A549 (cell line): ENCODE data around the gene FDPS. TPM values are rescaled to one million over a fixed set of nuclear protein-coding genes. Genes with fewer than 3 reads are reported as not detected.

ENCODE experiments used
- ATAC-seq, 2 experiments: fragments of 200-7000 bp in 1 of 2; fragments of >200 bp in 1 of 2; cut with Nextera tagmentation in 1 of 2; cut with Tn5 transposase in 1 of 2; 3 replicates each; pipeline versions ENCODE4 v1.8.0 to v1.9.1; 2018 to 2020; ENCODE audit warnings: mild to moderate bottlenecking in 1 of 2, moderate library complexity in 1 of 2
- CTCF ChIA-PET: fragments of 300-600 bp; sonication (Branson Sonifier 250); formaldehyde crosslinking; extraction: SDS; loops from one replicate; lab custom pipeline; 2021; ENCODE audit warnings: antibody characterized with exemption, inconsistent platforms; lab: Yijun Ruan, JAX
- POLR2A ChIA-PET: fragments of 350-600 bp; formaldehyde crosslinking; extraction: SDS; loops from one replicate; lab custom pipeline; 2021; ENCODE audit warnings: antibody characterized with exemption, inconsistent platforms; lab: Yijun Ruan, JAX
- DNase-seq, 2 experiments: peaks; one replicate each; pipeline versions ENCODE4 v3.0.0 to v3.0.0-alpha.2; 2011 to 2016; ENCODE audit warnings: low read depth in 1 of 2, low spot score in 1 of 2
- FAIRE-seq: peaks from 2 replicates; lab custom pipeline; 2011; peaks lifted over from hg19 to GRCh38; lab: Jason Lieb, UNC
- H3K27ac ChIP-seq, 2 experiments: fragments of >200 bp; sonication (Bioruptor Twin); formaldehyde crosslinking; 3 replicates each; pipeline ENCODE4 v1.5.1; 2016 to 2017
- H3K4me1 ChIP-seq: fragments of >200 bp; sonication (Bioruptor Twin); formaldehyde crosslinking; 3 replicates; pipeline ENCODE4 v1.6.1; 2016
- H3K4me2 ChIP-seq: fragments of >200 bp; sonication (Bioruptor Twin); formaldehyde crosslinking; 3 replicates; pipeline ENCODE4 v1.6.1; 2016
- H3K4me3 ChIP-seq: fragments of >200 bp; sonication (Bioruptor Twin); formaldehyde crosslinking; 3 replicates; pipeline ENCODE4 v1.5.1; 2016
- H3K9me3 ChIP-seq: fragments of >200 bp; sonication (Bioruptor Twin); formaldehyde crosslinking; 3 replicates; pipeline ENCODE4 v1.6.1; 2016
- JUN ChIP-seq, 2 experiments: fragments of >200 bp; sonication (Bioruptor Twin); formaldehyde crosslinking; IDR thresholded peaks; 2 replicates in 1 of 2; 3 replicates in 1 of 2; pipeline ENCODE4 v1.6.1; 2016 to 2017
- NR3C1 ChIP-seq: fragments of >200 bp; sonication (Bioruptor Twin); formaldehyde crosslinking; IDR thresholded peaks from 3 replicates; pipeline ENCODE4 v1.6.1; 2017
- USF2 ChIP-seq: fragments of 450-650 bp; IDR thresholded peaks from 2 replicates; pipeline ENCODE4 v1.6.1; 2014; ENCODE audit warnings: antibody characterized with exemption
- ZNF302 ChIP-seq: fragments of 250-450 bp; sonication (Bioruptor Pico); IDR thresholded peaks from 2 replicates; pipeline ENCODE4 v1.9.0; 2021; ENCODE audit warnings: inconsistent platforms, mild to moderate bottlenecking, moderate library complexity
- WGBS: methylation state at CpG from one replicate; pipeline ENCODE4 v1.1.6; 2017; ENCODE audit errors: missing lambda C conversion rate; 5-methylcytosine and 5-hydroxymethylcytosine counted together
- polyA plus RNA-seq, 4 experiments: library from polyadenylated mRNA; depleted of rRNA in 3 of 4; stranded (reverse); fragments of >200 nt; fragmentation: RNase III in 1 of 4; extraction: RNeasy Plus Mini Kit Qiagen cat#74134 plus additional on column Dnase treatment in 1 of 4; gene quantifications; 2 replicates in 3 of 4; 3 replicates in 1 of 4; pipeline ENCODE4 v1.2.3, GENCODE V29; 2011 to 2017
- small RNA-seq, 6 experiments: library from RNA; depleted of rRNA; stranded (forward); fragments of <200 nt; gene quantifications; one replicate each; pipeline ENCODE3, GENCODE V24; 2012

FDPS gene
- polyA plus RNA-seq, 2 of the 4 experiments (the other 2 are of a cell fraction) = 148 to 228 TPM

GRCh38 chr1:155360051-155360450 lies 51.4 kb downstream of the FDPS start:
- CTCF ChIA-PET = interaction anchor here (0.7 to 1.2 kb wide), 4 partner anchors 10 to 225 kb away, joined by 3 to 4 read pairs (median 3); no protein-coding TSS in a partner anchor

More at GRCh38 chr1:155360051-155360450, 51.4 kb downstream of the FDPS start:
- DNase-seq (no peak), FAIRE-seq (no peak), ATAC-seq (no peak)
- H3K4me2 ChIP-seq = no peak overlapping the region
- no peak overlapping the region for H3K4me3 ChIP-seq
- 94% methylated on average over 1 of the region's 1 CpG for WGBS
- POLR2A ChIA-PET = no interaction called here
- H3K9me3 ChIP-seq = no peaks in the 10 kb centered on the region
- H3K4me1 ChIP-seq = no peaks in the 10 kb centered on the region
- TF ChIP-seq USF2 (no peak), JUN (IDR thresholded peaks at IDR 0.05) (no peak), NR3C1 (no peak), ZNF302 (no peak)
- no peak overlapping the region for H3K27ac ChIP-seq

Small RNA genes within 50 kb of the gene (small RNA-seq; reads per million reads assigned to genes)
- 0 to 0.04 (median 0) reads per million in 6 experiments for gene RNU6-106P

Other genes starting within 250 kb of the FDPS start
- 3.1 and 4.9 TPM in 2 replicates for gene EFNA4, start 245.1 kb upstream of the FDPS start, polyA plus RNA-seq (2011; rRNA removed)
- gene EFNA4, start 245.1 kb upstream of the FDPS start, polyA plus RNA-seq (2017; fragmentation: RNase III; extraction: RNeasy Plus Mini Kit Qiagen cat#74134 plus additional on column Dnase treatment) = 6.1 to 8.7 TPM (median 7.5 TPM) in 3 replicates
- 1.9 and 2.6 TPM in 2 replicates for gene EFNA3, start 230.0 kb upstream of the FDPS start, polyA plus RNA-seq (2011; rRNA removed)
- gene EFNA3, start 230.0 kb upstream of the FDPS start, polyA plus RNA-seq (2017; fragmentation: RNase III; extraction: RNeasy Plus Mini Kit Qiagen cat#74134 plus additional on column Dnase treatment) = 2.0 to 3.2 TPM (median 2.7 TPM) in 3 replicates
- 38.9 and 64.6 TPM in 2 replicates for gene EFNA1, start 181.0 kb upstream of the FDPS start, polyA plus RNA-seq (2011; rRNA removed)
- 19.1 to 25.4 TPM (median 25.1 TPM) in 3 replicates for gene EFNA1, start 181.0 kb upstream of the FDPS start, polyA plus RNA-seq (2017; fragmentation: RNase III; extraction: RNeasy Plus Mini Kit Qiagen cat#74134 plus additional on column Dnase treatment)
- gene SLC50A1, start 173.0 kb upstream of the FDPS start, polyA plus RNA-seq (2011; rRNA removed) = 39.3 and 39.4 TPM in 2 replicates
- gene SLC50A1, start 173.0 kb upstream of the FDPS start, polyA plus RNA-seq (2017; fragmentation: RNase III; extraction: RNeasy Plus Mini Kit Qiagen cat#74134 plus additional on column Dnase treatment) = 28.2 to 30.7 TPM (median 28.9 TPM) in 3 replicates
- 22.8 and 33.7 TPM in 2 replicates for gene DPM3, start 168.3 kb upstream of the FDPS start, polyA plus RNA-seq (2011; rRNA removed)
- gene DPM3, start 168.3 kb upstream of the FDPS start, polyA plus RNA-seq (2017; fragmentation: RNase III; extraction: RNeasy Plus Mini Kit Qiagen cat#74134 plus additional on column Dnase treatment) = 67.5 to 83.0 TPM (median 80.3 TPM) in 3 replicates
- gene KRTCAP2, start 135.6 kb upstream of the FDPS start, polyA plus RNA-seq (2011; rRNA removed) = 154 and 227 TPM in 2 replicates
- 216 to 218 TPM (median 217 TPM) in 3 replicates for gene KRTCAP2, start 135.6 kb upstream of the FDPS start, polyA plus RNA-seq (2017; fragmentation: RNase III; extraction: RNeasy Plus Mini Kit Qiagen cat#74134 plus additional on column Dnase treatment)
- gene TRIM46, start 135.0 kb upstream of the FDPS start, polyA plus RNA-seq (2011; rRNA removed) = 1.1 and 1.5 TPM in 2 replicates
- 1.7 to 2.8 TPM (median 2.7 TPM) in 3 replicates for gene TRIM46, start 135.0 kb upstream of the FDPS start, polyA plus RNA-seq (2017; fragmentation: RNase III; extraction: RNeasy Plus Mini Kit Qiagen cat#74134 plus additional on column Dnase treatment)
- 13.8 and 16.2 TPM in 2 replicates for gene THBS3, start 101.0 kb upstream of the FDPS start, polyA plus RNA-seq (2011; rRNA removed)
- 8.9 to 14.2 TPM (median 12.1 TPM) in 3 replicates for gene THBS3, start 101.0 kb upstream of the FDPS start, polyA plus RNA-seq (2017; fragmentation: RNase III; extraction: RNeasy Plus Mini Kit Qiagen cat#74134 plus additional on column Dnase treatment)
- 53.4 and 73.9 TPM in 2 replicates for gene MTX1, start 100.2 kb upstream of the FDPS start, polyA plus RNA-seq (2011; rRNA removed)
- gene MTX1, start 100.2 kb upstream of the FDPS start, polyA plus RNA-seq (2017; fragmentation: RNase III; extraction: RNeasy Plus Mini Kit Qiagen cat#74134 plus additional on column Dnase treatment) = 64.5 to 67.2 TPM (median 67.1 TPM) in 3 replicates
- gene ENTREP3, start 53.4 kb upstream of the FDPS start, polyA plus RNA-seq (2011; rRNA removed) = 8.4 and 10.7 TPM in 2 replicates
- gene ENTREP3, start 53.4 kb upstream of the FDPS start, polyA plus RNA-seq (2017; fragmentation: RNase III; extraction: RNeasy Plus Mini Kit Qiagen cat#74134 plus additional on column Dnase treatment) = 22.4 to 29.5 TPM (median 27.3 TPM) in 3 replicates
- 135 and 147 TPM in 2 replicates for gene SCAMP3, start 46.5 kb upstream of the FDPS start, polyA plus RNA-seq (2011; rRNA removed)
- 73.1 to 78.1 TPM (median 75.9 TPM) in 3 replicates for gene SCAMP3, start 46.5 kb upstream of the FDPS start, polyA plus RNA-seq (2017; fragmentation: RNase III; extraction: RNeasy Plus Mini Kit Qiagen cat#74134 plus additional on column Dnase treatment)
- gene CLK2, start 35.4 kb upstream of the FDPS start, polyA plus RNA-seq (2011; rRNA removed) = 45.7 and 51.0 TPM in 2 replicates
- 32.4 to 37.9 TPM (median 37.5 TPM) in 3 replicates for gene CLK2, start 35.4 kb upstream of the FDPS start, polyA plus RNA-seq (2017; fragmentation: RNase III; extraction: RNeasy Plus Mini Kit Qiagen cat#74134 plus additional on column Dnase treatment)
- 4.1 and 7.3 TPM in 2 replicates for gene HCN3, start 31.4 kb upstream of the FDPS start, polyA plus RNA-seq (2011; rRNA removed)
- gene HCN3, start 31.4 kb upstream of the FDPS start, polyA plus RNA-seq (2017; fragmentation: RNase III; extraction: RNeasy Plus Mini Kit Qiagen cat#74134 plus additional on column Dnase treatment) = 5.3 to 8.1 TPM (median 7.6 TPM) in 3 replicates
- gene PKLR, start 7.4 kb upstream of the FDPS start, polyA plus RNA-seq (2011; rRNA removed) = 0.03 TPM in 1 of 2 replicates, not detected in the other
- gene PKLR, start 7.4 kb upstream of the FDPS start, polyA plus RNA-seq (2017; fragmentation: RNase III; extraction: RNeasy Plus Mini Kit Qiagen cat#74134 plus additional on column Dnase treatment) = 0.03 TPM in 1 of 3 replicates, not detected in the others
- 27.8 and 29.1 TPM in 2 replicates for gene RUSC1, start 12.0 kb downstream of the FDPS start, polyA plus RNA-seq (2011; rRNA removed)
- 27.5 to 32.2 TPM (median 30.9 TPM) in 3 replicates for gene RUSC1, start 12.0 kb downstream of the FDPS start, polyA plus RNA-seq (2017; fragmentation: RNase III; extraction: RNeasy Plus Mini Kit Qiagen cat#74134 plus additional on column Dnase treatment)